ENCODE measurements around the gene NFKBIB.
"Not testable (repeated sequence)": the region's sequence is repeated elsewhere in the genome, so short reads cannot be mapped to it uniquely, and the experiment has no call there.

Gene NFKBIB

GRCh38 chr19:38877781-38878574, 21.8 kb upstream of the NFKBIB start, which contains the start of gene RINL:
Gene RINL, minus strand, starts transcription at chr19:38878275. Its CDS starts 1,533 bp downstream, at chr19:38876742.
- DNase-seq, result no peak

DNA sequence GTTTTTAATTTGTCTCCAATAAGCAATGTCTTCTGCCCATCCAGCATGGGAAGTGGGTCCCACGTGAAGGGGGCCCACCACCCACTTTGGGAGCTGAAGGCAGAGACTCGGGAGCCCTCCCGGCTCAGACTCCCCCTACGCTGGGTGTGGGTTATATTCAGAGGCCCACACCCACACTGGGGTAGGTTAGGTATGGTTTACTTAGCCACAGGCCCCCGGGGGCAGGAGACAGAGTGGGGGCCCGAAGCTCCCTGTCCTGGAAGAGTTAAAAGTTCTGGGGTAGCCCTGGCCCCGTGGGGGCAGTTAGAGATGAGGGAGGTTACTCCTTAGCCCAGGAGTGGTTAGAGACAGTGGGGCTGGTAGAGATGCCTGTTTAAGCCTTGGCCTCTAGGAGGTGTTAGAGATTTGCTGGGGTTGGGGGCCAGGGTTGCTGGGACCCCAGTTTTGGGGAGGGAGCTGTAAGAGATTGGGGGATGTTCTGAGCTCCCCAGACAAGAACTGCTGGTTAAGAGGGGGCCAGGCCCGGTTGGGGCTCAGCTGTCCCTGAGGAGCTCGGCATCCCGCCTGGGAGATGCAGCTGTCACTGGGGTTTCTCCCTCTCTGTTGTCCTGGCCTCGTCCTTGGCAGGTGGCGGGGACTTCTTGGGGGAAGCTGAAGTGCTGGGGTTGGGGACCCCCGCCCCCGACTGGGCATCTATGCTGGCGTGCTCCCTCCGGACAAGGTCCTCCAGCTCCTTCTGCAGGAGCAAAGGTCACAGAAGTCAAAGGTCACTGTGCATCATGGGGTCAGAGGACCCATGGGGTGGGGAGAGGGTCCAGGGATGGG, 21.0 kb upstream of the NFKBIB start:
- DNase-seq, result no peak

DNA sequence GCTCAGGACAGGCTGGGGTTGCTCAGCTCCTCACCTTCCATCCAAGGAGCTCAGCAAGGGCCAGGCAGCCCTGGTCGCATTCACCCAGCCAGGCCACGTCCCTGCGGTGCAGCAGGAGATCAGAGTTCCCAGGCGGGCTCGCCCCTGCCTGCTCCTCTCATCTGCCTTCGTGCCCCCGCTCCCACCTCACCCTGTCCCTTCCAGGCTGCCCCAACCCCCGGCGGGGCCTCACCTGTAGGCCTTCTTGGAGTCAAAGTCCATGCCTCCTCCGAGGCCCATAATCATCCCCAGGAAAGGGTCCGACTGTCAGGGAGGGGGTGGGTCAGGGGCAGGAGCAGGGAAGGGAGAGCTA, 20.4 kb upstream of the NFKBIB start:
- no peak for DNase-seq

GRCh38 chr19:38880076-38880881, 19.5 kb upstream of the NFKBIB start:
- DNase-seq, result no peak

DNA sequence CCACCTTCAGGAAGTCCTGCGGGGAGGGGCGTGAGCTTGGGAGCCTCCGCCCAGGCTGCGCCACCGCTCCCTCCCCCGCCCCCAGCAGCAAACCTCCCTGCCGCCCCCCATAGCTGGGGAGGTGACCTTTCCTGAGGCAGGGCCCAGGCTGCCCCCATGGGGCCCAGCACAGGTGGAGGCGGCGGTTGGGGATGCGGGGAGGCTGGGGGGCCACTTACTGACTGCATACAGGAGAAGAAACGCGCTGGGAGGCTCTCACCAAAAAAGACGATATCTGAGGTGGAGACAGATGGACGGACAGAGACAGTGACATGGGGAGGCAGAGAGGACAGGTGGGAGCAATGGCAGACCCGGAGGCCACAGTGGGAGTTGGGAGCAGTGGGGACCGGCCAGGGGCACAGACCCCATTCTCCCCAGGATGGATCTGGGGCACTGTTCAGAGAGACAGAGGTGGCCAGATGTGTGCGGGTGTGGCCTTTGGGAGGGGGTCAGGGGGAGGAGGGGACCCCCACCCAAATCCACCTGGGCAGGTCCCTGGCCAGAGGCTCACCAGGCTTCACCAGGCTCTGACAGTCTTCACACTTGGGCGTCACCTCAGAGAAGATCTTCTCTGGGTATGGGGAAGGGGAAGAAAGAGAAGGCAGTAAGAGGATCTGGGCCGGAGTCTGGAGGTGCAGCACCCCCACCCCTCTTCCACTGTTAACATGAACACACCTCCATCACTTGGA, 18.7 kb upstream of the NFKBIB start:
- DNase-seq, result no peak

- no peak for DNase-seq
Measured at GRCh38 chr19:38883286-38883685, 16.5 kb upstream of the NFKBIB start.

DNA sequence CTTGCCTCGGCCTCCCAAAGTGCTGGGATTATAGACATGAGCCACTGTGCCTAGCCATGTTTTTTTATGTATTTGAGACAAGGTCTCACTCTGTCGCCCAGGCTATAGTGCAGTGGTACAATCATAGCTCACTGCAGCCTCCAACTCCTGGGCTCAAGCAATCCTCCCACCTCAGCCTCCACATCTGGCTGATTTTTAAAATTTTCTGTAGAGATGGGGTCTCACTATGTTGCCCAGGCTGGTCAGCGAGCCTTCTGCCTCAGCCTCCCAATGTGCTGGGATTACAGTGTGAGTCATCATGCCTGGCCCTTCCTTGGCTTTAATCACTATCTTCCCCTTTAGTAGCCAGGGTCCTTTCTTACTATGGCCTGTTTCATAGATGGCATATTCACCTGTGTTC, 15.1 kb upstream of the NFKBIB start:
- not testable (repeated sequence) for DNase-seq

GRCh38 chr19:38888876-38889275, 10.9 kb upstream of the NFKBIB start:
- DNase-seq, result no peak

- no peak for DNase-seq
Measured at GRCh38 chr19:38889803-38890202, 10.0 kb upstream of the NFKBIB start.

DNA sequence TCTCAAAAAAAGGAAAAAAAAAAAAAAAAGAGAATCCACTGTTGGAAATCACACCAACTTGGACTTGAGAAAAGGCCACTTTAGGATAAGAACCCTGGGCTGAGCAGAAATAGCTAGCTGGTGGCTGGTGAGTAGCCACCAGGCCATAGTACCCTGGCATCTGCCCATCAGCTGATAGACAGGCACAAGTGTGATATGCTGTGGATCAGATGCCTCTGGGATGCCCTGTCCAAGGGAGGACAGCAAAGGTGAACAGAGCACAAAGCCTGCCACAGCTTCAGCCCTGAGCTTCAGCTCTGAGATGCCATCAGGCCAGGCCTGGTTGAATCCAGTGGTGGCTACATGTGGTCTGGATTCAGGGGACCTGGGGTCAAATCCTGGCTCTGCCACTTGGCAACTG, 9.1 kb upstream of the NFKBIB start:
- no peak for DNase-seq

- DNase-seq, result no peak
Measured at GRCh38 chr19:38891771-38892170, 8.0 kb upstream of the NFKBIB start.

DNA sequence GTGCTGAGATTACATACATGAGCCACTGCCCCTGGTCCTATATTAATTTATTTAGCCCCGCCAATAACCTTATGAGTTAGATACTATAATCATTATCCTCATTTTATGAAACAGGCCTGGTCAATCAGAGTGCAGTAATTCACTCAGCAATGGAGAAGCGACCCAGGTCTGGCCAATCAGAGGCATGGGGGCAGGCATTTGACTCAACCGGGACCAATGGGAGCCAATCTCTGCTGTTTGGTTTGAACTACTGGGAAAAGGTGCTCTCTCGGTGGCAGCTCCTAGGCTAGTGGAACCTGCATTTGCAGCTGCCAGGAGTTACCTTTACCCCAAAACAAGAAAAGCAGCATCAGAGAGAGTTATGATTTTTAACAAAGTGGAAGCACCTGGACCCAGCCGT, 6.9 kb upstream of the NFKBIB start:
- DNase-seq, result no peak

DNA sequence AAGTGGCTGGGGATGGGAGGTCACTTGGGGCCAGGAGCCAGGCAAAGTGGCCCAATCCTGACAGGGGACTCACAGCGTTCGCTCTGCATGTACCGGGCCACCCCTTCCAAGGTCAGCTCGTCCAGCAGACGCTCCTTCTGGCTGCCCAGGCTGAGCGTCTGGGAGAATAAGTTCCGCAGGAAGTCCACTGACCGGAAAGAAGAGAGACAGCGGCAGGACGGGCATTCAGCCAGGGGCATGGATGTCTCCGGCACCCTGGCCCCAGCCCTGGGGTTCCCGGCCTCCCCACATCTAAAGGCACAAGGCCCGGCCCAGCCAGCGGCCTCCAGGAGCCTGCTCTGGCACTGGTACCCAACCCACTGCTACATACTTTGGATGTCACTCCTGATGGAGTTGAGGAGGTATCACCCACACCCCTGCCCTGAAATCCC, 6.4 kb upstream of the NFKBIB start:
- DNase-seq, result no peak

- DNase-seq, result no peak
Measured at GRCh38 chr19:38894968-38895367, 4.8 kb upstream of the NFKBIB start.

GRCh38 chr19:38898788-38899446, 852 bp upstream of the NFKBIB start:
- DNase-seq, result no peak

- no peak for DNase-seq
Measured at GRCh38 chr19:38900202-38900629, 447 bp downstream of the NFKBIB start.

DNA sequence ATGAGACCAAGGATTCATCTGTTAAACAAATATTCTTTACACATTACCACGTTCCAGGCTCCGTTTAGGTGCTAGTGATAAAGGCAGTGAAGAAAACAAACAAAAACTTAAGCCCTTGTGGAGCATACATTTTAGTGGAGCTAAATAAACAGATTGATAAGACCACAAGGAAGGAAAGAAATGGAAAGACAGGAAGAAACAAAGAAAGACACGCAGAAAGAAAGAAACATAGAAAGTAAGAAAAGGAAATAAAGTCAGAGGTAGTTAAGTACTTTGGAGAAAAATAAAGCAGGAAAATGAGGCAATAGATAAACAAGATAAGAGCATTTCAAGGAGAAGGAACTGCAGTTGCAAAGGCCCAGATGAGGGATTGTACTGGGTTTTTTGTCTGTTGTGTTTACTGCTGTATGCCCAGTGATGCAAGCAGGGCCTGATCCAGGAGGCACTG, 998 bp downstream of the NFKBIB start:
- DNase-seq, result no peak

- DNase-seq, result no peak
Measured at GRCh38 chr19:38901683-38902082, 1.9 kb downstream of the NFKBIB start.

GRCh38 chr19:38904581-38905539, 5.1 kb downstream of the NFKBIB start:
- no peak for DNase-seq

- no peak for DNase-seq
Measured at GRCh38 chr19:38905620-38906019, 5.9 kb downstream of the NFKBIB start.

- no peak for DNase-seq
Measured at GRCh38 chr19:38907227-38907626, 7.5 kb downstream of the NFKBIB start.

Measured in activated gamma-delta T cell (primary cell).